Measurements from ENCODE around the gene SIDT2.

The SIDT2 gene

GRCh38 chr11:117187799-117188481 is 9.4 kb downstream of the SIDT2 start:
- in situ Hi-C loops (cut with MboI; ENCODE audit: low sequenced_read_pairs): no loop called here

GRCh38 chr11:117188620-117189081 is 10.1 kb downstream of the SIDT2 start:
- in situ Hi-C loops (cut with MboI; ENCODE audit: low sequenced_read_pairs): no loop called here

GRCh38 chr11:117189191-117189940 is 10.8 kb downstream of the SIDT2 start:
- in situ Hi-C loops (cut with MboI; ENCODE audit: low sequenced_read_pairs): no loop called here

- in situ Hi-C loops (cut with MboI; ENCODE audit: low sequenced_read_pairs): no loop called here
Observed at GRCh38 chr11:117189941-117190544, 11.5 kb downstream of the SIDT2 start.

GRCh38 chr11:117191680-117192400 is 13.3 kb downstream of the SIDT2 start:
- in situ Hi-C loops (cut with MboI; ENCODE audit: low sequenced_read_pairs): no loop called here

GRCh38 chr11:117192401-117192875 is 13.9 kb downstream of the SIDT2 start:
- in situ Hi-C loops (cut with MboI; ENCODE audit: low sequenced_read_pairs): no loop called here

- in situ Hi-C loops (cut with MboI; ENCODE audit: low sequenced_read_pairs): no loop called here
Observed at GRCh38 chr11:117193130-117194020, 14.8 kb downstream of the SIDT2 start.

- in situ Hi-C loops (cut with MboI; ENCODE audit: low sequenced_read_pairs): no loop called here
Observed at GRCh38 chr11:117194267-117194666, 15.7 kb downstream of the SIDT2 start.

- in situ Hi-C loops (cut with MboI; ENCODE audit: low sequenced_read_pairs): no loop called here
Observed at GRCh38 chr11:117195258-117195657, 16.7 kb downstream of the SIDT2 start.

GRCh38 chr11:117195761-117196160 is 17.2 kb downstream of the SIDT2 start:
- in situ Hi-C loops (cut with MboI; ENCODE audit: low sequenced_read_pairs): no loop called here

GRCh38 chr11:117197006-117197405 is 18.5 kb downstream of the SIDT2 start:
- in situ Hi-C loops (cut with MboI; ENCODE audit: low sequenced_read_pairs): no loop called here

GRCh38 chr11:117197516-117198456 is 19.2 kb downstream of the SIDT2 start:
- in situ Hi-C loops (cut with MboI; ENCODE audit: low sequenced_read_pairs): no loop called here

- in situ Hi-C loops (cut with MboI; ENCODE audit: low sequenced_read_pairs): no loop called here
Observed at GRCh38 chr11:117198613-117199012, 20.1 kb downstream of the SIDT2 start.

- in situ Hi-C loops (cut with MboI; ENCODE audit: low sequenced_read_pairs): no loop called here
Observed at GRCh38 chr11:117199053-117199915, 20.7 kb downstream of the SIDT2 start, which contains the start of gene TAGLN. Gene TAGLN (plus strand): TSS chr11:117199370. CDS start chr11:117203014, 3,644 bp downstream.

- in situ Hi-C loops (cut with MboI; ENCODE audit: low sequenced_read_pairs): no loop called here
Observed at GRCh38 chr11:117199916-117200812, 21.6 kb downstream of the SIDT2 start.

- in situ Hi-C loops (cut with MboI; ENCODE audit: low sequenced_read_pairs): no loop called here
Observed at GRCh38 chr11:117200813-117201657, 22.5 kb downstream of the SIDT2 start.
